Bronchus fibroblast of lung (primary cell): ENCODE data around the gene TCL1B. TPM values are rescaled to one million over a fixed set of nuclear protein-coding genes. Genes with fewer than 3 reads are reported as not detected.

Experiments used
- total RNA-seq: library from RNA; depleted of rRNA; stranded (reverse); fragments of >200 nt; gene quantifications from 2 replicates; pipeline ENCODE4 v1.2.3, GENCODE V29; 2015

TCL1B gene, protein sequence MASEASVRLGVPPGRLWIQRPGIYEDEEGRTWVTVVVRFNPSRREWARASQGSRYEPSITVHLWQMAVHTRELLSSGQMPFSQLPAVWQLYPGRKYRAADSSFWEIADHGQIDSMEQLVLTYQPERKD
- total RNA-seq, result not detected in 2 replicates

DNA sequence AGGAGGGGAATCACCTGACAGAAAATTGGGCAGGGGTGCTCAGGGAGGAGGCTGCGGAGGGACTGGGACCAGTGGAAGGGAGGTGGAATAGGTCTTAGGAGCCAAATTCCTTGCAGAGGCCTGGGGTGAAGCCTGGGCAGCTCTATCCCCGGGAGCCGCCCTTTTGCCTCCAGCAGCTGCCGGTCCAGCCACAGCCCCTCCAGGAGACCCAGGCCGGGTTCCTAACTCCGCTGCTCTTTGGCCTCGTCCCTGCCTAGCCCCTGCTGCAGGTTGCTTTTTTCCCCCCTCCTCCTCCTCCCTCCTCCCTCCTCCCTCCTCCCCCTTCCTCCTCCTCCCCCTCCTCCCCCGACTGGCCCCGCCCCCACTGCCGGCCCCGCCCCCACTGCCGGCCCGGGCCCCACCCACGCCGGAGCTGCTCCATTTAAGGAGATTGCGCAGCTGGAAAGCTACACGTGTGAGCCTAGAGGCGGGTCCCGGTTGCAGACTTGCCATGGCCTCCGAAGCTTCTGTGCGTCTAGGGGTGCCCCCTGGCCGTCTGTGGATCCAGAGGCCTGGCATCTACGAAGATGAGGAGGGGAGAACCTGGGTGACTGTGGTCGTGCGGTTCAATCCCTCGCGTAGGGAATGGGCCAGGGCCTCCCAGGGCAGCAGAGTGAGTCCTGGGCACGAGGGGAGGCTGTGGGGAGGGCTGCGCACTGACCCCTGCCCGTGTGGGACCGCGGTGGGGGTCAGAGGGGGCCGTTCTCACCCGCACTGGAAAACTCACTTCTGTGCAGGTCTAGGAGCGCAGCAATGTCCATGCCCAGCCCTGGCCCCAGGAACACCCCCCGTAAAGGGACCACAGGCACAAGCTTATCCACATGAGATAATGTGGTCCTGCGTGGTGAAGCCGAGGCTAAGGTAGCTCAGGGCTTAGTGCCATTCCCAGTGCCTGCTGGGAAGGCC, at the start of gene TCL1B:
Gene TCL1B, plus strand, starts transcription at position 449 of the 945 bp plus-strand sequence. Its CDS starts 42 bp downstream, at position 491.

DNA sequence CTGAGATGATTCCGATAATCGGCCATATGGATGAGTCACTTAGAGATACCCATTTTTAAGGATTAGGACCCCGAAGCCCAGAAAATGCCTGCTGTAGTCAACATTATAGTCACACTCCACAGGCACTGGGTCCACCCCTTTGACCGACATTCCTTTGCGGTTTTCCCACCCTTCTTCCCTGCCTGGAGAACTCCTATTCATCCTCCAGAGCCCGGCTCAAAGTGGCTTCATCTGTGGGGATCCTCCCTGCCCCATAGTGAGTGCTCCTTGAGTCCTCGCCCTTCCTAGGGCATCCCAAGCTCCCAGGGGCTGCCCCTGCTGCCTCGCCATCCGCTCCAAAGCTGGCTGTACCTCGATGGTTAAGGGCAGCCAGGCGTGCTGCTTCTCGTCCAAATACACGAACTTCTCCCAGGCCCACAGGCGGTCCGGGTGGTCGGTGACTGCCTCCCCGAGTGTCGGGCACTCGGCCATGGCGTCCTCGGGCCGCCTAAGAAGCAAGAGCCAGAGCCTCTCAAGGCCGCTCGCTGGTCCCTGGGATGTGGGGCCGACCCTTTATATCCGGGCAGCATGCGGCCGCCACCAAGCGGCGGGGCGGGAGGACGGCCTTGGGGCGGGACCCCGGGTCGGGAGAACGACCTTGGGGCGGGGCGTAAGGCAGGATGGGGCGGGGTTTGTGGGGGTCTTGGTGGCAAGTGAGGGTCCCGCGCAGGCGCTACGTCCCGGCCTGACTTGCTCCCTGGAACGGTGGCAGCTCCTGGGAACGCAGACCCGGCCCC, 27.6 kb downstream of the TCL1B start, which contains the start of gene TCL1A:
Gene TCL1A, minus strand, starts transcription at position 530 of the 776 bp plus-strand sequence. Its CDS starts 59 bp downstream, at position 471.

Other genes starting within 250 kb of the TCL1B start
- gene SYNE3, start 169.8 kb upstream of the TCL1B start, total RNA-seq, result 7.6 and 7.9 TPM in 2 replicates
- 56.0 and 62.5 TPM in 2 replicates for gene GLRX5, start 151.4 kb upstream of the TCL1B start, total RNA-seq
- gene TCL1A, start 27.7 kb downstream of the TCL1B start, total RNA-seq, result not detected in 2 replicates
- not detected in 2 replicates for gene TUNAR, start 190.4 kb downstream of the TCL1B start, total RNA-seq